ENCODE results near the gene RAPGEF3. TPM values are rescaled to one million over a fixed set of nuclear protein-coding genes. Genes with fewer than 3 reads are reported as not detected.

Gene RAPGEF3
- total and polyA plus RNA-seq, 3 donors from 2014 or later, result 13.9 to 30.2 (median 24.6) TPM

DNA sequence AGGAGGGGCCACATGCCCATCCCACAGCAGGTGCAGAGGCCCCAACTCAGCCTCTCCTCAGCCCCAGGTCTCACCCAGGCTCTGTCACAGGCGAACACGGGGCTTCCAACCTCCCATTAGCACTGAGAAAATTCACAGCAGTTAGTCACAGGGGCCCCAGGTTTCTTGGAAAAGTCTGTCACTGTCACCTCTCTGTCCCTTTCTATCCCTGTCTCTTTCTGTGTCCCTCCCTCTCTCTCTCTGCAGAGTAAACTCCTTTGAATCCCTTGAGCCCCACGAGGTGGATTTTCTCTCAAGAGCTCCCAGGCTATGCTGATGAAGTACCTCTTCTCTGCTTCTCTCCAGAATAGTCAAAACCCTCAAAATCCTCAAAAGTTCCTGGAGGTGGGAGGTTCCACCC is 19.4 kb downstream of the RAPGEF3 start:
- no peaks in the 10 kb centered on the region for H3K36me3 ChIP-seq (ENCODE audit: low read depth, missing control alignments)
- H3K4me3 ChIP-seq, result no peak overlapping the region
- DNase-seq, result no peak
- no peaks in the 10 kb centered on the region for H3K9me3 ChIP-seq
- 81 to 86% methylated on average over 3 of the region's 3 CpGs for whole genome bisulfite sequencing, 2 donors
- no peaks in the 10 kb centered on the region for H3K27me3 ChIP-seq
- no peak for TF ChIP-seq POLR2A (IDR thresholded peaks at IDR 0.05)
- TF ChIP-seq, protein P1, sequence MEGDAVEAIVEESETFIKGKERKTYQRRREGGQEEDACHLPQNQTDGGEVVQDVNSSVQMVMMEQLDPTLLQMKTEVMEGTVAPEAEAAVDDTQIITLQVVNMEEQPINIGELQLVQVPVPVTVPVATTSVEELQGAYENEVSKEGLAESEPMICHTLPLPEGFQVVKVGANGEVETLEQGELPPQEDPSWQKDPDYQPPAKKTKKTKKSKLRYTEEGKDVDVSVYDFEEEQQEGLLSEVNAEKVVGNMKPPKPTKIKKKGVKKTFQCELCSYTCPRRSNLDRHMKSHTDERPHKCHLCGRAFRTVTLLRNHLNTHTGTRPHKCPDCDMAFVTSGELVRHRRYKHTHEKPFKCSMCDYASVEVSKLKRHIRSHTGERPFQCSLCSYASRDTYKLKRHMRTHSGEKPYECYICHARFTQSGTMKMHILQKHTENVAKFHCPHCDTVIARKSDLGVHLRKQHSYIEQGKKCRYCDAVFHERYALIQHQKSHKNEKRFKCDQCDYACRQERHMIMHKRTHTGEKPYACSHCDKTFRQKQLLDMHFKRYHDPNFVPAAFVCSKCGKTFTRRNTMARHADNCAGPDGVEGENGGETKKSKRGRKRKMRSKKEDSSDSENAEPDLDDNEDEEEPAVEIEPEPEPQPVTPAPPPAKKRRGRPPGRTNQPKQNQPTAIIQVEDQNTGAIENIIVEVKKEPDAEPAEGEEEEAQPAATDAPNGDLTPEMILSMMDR (IDR thresholded peaks at IDR 0.05), result no peak
- intact Hi-C loops (cut with DNase I; ENCODE audit: low total_unique reads), result no loop called here
- peak overlapping the region in 1 of 2 donors; percentile 83 for H3K27ac ChIP-seq
- peaks cover 68% of the 10 kb centered on the region for H3K4me1 ChIP-seq

DNA sequence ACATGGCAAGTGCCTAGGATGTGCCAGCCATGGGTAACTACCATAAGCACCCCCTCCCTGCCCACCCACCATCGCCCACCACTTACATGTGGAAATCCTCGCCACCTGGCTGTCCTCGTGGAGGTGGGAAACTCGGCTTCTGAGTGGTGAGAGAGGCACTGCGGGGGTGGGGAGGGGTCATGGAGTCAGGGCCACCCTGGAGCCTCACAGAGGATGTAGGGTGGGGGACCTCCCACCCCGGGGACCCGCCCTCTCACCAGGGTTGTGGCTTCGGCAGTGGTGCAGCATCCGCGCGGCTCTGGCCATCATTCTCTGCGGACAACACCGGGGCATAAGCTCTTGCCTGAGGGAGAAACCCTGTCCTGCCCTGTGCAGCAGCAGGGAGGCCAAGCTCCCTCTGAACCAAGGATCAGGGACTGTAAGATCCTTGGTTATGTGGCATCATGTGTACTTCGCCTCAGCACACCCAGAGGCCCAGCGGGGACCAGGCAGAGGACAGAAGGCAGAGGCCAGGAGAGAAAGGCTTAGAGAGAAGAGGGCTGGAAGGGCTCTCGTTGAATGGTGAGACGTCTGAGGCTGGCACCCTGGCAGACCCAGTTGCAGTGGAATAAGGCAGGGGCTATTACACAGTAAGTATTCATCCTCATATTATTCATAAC is 20.6 kb downstream of the RAPGEF3 start:
- WGBS, 2 donors, result 51 to 63% methylated on average over 15 to 17 of the region's 17 CpGs
- no peaks in the 10 kb centered on the region for H3K27me3 ChIP-seq
- no peak overlapping the region for H3K4me3 ChIP-seq
- TF ChIP-seq POLR2A (IDR thresholded peaks at IDR 0.05), result no peak
- TF ChIP-seq, protein P1 (IDR thresholded peaks at IDR 0.05), result no peak
- H3K9me3 ChIP-seq, result no peaks in the 10 kb centered on the region
- intact Hi-C loops (cut with DNase I; ENCODE audit: low total_unique reads), result no loop called here
- no peaks in the 10 kb centered on the region for H3K36me3 ChIP-seq (ENCODE audit: low read depth, missing control alignments)
- peaks cover 68% of the 10 kb centered on the region for H3K4me1 ChIP-seq
- H3K27ac ChIP-seq, result peak overlapping the region; percentile 72 to 83
- no peak for DNase-seq

DNA sequence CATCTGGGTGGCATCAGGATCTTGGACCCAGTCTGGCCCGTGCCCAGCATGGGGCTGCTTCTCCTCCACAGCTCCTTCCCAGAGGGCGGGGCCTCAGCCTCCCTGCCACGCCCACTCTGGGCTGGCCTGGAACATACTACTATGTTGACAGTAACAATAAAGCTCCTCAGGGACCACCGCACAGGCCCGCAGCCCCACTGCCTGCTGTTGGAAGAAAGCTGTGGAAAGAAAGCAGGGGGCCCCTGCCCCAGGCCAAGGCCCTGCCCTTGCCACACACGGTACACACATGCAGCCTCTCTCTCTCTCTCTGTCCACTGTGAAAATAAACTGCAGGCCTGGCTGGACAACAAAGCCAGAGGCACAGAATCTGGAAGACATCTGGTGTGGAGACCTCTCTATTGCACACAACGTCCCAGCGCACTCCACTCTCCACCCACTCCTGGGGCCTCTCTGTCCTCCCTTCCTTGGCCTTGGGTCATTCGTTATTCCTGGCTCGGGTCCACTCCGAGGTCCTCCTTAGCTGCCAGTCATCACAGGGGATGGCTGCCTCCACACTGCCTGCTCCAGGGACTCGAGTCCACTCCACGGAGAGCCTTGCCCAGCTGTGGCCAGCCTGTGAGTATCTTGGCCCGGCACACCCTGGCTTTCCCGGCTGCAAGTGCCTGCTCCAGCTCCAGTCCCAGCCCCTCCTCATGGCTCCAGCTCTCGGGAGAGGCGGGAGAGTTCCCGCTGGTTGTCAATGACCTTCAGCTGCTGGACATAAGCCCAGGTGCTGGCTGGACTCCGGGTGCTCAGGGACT is 21.6 kb downstream of the RAPGEF3 start:
- DNase-seq, result peak; percentile 95
- TF ChIP-seq POLR2A (IDR thresholded peaks at IDR 0.05), result no peak
- Histone ChIP-seq H3K4me1 (peaks cover 68% of the 10 kb centered on the region), H3K36me3 (ENCODE audit: low read depth, missing control alignments) (no peaks in the 10 kb centered on the region), H3K9me3 (no peaks in the 10 kb centered on the region), H3K27ac (peak overlapping the region; percentile 72 to 83), H3K27me3 (no peaks in the 10 kb centered on the region), H3K4me3 (no peak overlapping the region)
- WGBS, 2 donors, result 24 to 43% methylated on average over 13 to 19 of the region's 19 CpGs
- intact Hi-C loops (cut with DNase I; ENCODE audit: low total_unique reads), result no loop called here

DNA sequence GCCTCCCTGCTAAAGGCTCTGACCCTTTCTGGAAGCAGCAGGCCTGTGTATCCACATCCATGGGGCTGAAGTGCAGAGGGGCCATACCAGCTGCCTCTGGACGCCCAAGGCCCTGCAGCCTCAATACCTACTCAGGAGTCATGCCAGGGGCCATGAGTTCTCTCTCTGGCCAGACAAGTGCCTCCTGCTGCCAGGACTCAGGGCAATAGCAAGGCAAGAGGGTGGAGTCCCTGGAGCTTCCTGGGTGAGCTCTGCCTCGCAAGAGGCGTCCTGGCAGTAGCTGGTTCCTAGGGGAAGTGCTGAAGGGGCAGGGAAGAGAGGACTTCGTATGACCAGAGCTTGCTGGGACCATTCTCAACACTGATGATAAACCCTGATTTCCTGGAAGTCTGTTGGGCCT is 22.5 kb downstream of the RAPGEF3 start:
- Histone ChIP-seq H3K27ac (peak overlapping the region; percentile 72 to 83), H3K27me3 (no peaks in the 10 kb centered on the region), H3K9me3 (no peaks in the 10 kb centered on the region), H3K36me3 (ENCODE audit: low read depth, missing control alignments) (no peaks in the 10 kb centered on the region), H3K4me3 (no peak overlapping the region), H3K4me1 (peaks cover 61% of the 10 kb centered on the region)
- DNase-seq, result no peak
- intact Hi-C loops (cut with DNase I; ENCODE audit: low total_unique reads), result no loop called here
- 60 to 63% methylated on average over 1 to 4 of the region's 4 CpGs for WGBS, 2 donors
- TF ChIP-seq POLR2A (IDR thresholded peaks at IDR 0.05), result no peak
- TF ChIP-seq, protein P1 (IDR thresholded peaks at IDR 0.05), result no peak

DNA sequence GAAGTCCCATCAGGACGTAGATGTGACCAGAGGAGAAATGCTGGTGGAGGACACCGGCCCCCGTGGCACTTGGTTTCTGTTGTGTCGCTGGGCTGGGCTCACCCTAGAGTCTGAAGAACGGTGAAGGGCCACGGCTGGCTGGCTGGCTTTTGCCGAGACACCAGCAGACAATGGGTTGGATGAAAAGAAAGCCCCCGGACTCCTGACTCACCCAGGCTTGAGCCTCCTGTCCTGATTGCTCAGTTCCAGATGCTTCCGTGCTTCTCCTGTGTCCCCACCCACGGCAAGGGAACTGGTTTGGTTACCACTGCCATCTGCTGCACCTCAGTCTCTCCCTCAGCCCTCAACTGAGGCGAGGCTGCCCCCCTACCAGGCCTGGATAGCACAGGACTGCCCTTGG is 23.0 kb downstream of the RAPGEF3 start:
- intact Hi-C loops (cut with DNase I; ENCODE audit: low total_unique reads), result no loop called here
- H3K4me1 ChIP-seq, result peaks cover 59% of the 10 kb centered on the region
- H3K9me3 ChIP-seq, result no peaks in the 10 kb centered on the region
- H3K36me3 ChIP-seq (ENCODE audit: low read depth, missing control alignments), result no peaks in the 10 kb centered on the region
- no peaks in the 10 kb centered on the region for H3K27me3 ChIP-seq
- TF ChIP-seq, protein P1 (IDR thresholded peaks at IDR 0.05), result no peak
- TF ChIP-seq POLR2A (IDR thresholded peaks at IDR 0.05), result no peak
- no peak overlapping the region for H3K4me3 ChIP-seq
- WGBS, 2 donors, result 86 to 89% methylated on average over 8 to 11 of the region's 11 CpGs
- peak overlapping the region; percentile 72 to 83 for H3K27ac ChIP-seq
- DNase-seq, result no peak
